Measurements from ENCODE around the gene ATXN7L3. TPM values are rescaled to one million over a fixed set of nuclear protein-coding genes. Genes with fewer than 3 reads are reported as not detected.

ATXN7L3 gene
- total and polyA plus RNA-seq, 9 of the 15 experiments (the other 6 are each of a cell fraction or from before 2014, with no cell fraction given) = 0.62 to 66.1 (median 33.2) TPM

- TF ChIP-seq ZNF217 (CRISPR knock-in tag; IDR thresholded peaks at IDR 0.05) (no peak), ARID1B (IDR thresholded peaks at IDR 0.05) (peak; percentile 34; the same call in 1 of the 2 replicates), CREM (IDR thresholded peaks at IDR 0.05; ENCODE audit: low read depth) (peak; percentile 99), HNRNPLL (IDR thresholded peaks at IDR 0.05; ENCODE audit: low read depth, low read length, poor library complexity, severe bottlenecking) (peak; percentile 83), RBM34 (IDR thresholded peaks at IDR 0.05; ENCODE audit: borderline replicate concordance, insufficient read depth, low read length) (no peak), EWSR1 (IDR thresholded peaks at IDR 0.05; ENCODE audit: borderline replicate concordance, low read depth, partially characterized antibody) (no peak), MYC (IDR thresholded peaks at IDR 0.05; ENCODE audit: low read depth, low read length) (peak; percentile 62; the same call in 1 of the 2 replicates), MYC (CRISPR knock-in tag; IDR thresholded peaks at IDR 0.05; ENCODE audit: borderline replicate concordance, low read depth) (no peak), NRF1 (conservative IDR thresholded peaks at IDR 0.05 in 1 of 2, IDR thresholded peaks at IDR 0.05 in 1 of 2) (peak; percentile 85 to 87), ZNF175 (CRISPR knock-in tag; IDR thresholded peaks at IDR 0.05; ENCODE audit: low read depth) (no peak), PHF20 (IDR thresholded peaks at IDR 0.05; ENCODE audit: partially characterized antibody) (peak; percentile 73), NR2C2 (CRISPR knock-in tag; IDR thresholded peaks at IDR 0.05) (no peak), NR2C2 (tag; IDR thresholded peaks at IDR 0.05) (peak; percentile 97), LCOR (CRISPR knock-in tag; IDR thresholded peaks at IDR 0.05) (peak; percentile 82; the same call in 1 of the 2 replicates), ZNF695 (CRISPR knock-in tag; IDR thresholded peaks at IDR 0.05) (no peak), NFE2 (IDR thresholded peaks at IDR 0.05; ENCODE audit: low read depth) (0 out of 2 replicates have a peak, but pooled peaks have one; percentile 12), EGR1 (conservative IDR thresholded peaks at IDR 0.05) (0 out of 2 replicates have a peak, but pooled peaks have one; percentile 28), DPF2 (IDR thresholded peaks at IDR 0.05) (peak; percentile 77), ASH1L (IDR thresholded peaks at IDR 0.05; ENCODE audit: borderline replicate concordance, low read depth, partially characterized antibody) (peak; percentile 54), MTA3 (IDR thresholded peaks at IDR 0.05; ENCODE audit: borderline replicate concordance) (peak; percentile 98), SAFB (IDR thresholded peaks at IDR 0.05; ENCODE audit: borderline replicate concordance, low read depth, low read length) (no peak)
- TF ChIP-seq, protein P1, sequence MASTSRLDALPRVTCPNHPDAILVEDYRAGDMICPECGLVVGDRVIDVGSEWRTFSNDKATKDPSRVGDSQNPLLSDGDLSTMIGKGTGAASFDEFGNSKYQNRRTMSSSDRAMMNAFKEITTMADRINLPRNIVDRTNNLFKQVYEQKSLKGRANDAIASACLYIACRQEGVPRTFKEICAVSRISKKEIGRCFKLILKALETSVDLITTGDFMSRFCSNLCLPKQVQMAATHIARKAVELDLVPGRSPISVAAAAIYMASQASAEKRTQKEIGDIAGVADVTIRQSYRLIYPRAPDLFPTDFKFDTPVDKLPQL (IDR thresholded peaks at IDR 0.05; ENCODE audit: extremely low read depth, insufficient read length) = no peak
- TF ChIP-seq, protein P2, sequence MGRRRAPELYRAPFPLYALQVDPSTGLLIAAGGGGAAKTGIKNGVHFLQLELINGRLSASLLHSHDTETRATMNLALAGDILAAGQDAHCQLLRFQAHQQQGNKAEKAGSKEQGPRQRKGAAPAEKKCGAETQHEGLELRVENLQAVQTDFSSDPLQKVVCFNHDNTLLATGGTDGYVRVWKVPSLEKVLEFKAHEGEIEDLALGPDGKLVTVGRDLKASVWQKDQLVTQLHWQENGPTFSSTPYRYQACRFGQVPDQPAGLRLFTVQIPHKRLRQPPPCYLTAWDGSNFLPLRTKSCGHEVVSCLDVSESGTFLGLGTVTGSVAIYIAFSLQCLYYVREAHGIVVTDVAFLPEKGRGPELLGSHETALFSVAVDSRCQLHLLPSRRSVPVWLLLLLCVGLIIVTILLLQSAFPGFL (CRISPR knock-in tag; IDR thresholded peaks at IDR 0.05) = peak; percentile 85; the same call in 1 of the 2 replicates
Observed at GRCh38 chr17:44186307-44187130, 13.2 kb downstream of the ATXN7L3 start, which contains the start of gene TMUB2 (continued).

Measured in K562 (cell line).